H9 (cell line): Measurements from ENCODE around the gene GALNT2. TPM values are rescaled to one million over a fixed set of nuclear protein-coding genes. Genes with fewer than 3 reads are reported as not detected.

Source experiments
- DNase-seq: peaks from one replicate; pipeline ENCODE4 v3.0.0-alpha.2; 2017
- H2AFZ ChIP-seq: one replicate; pipeline ENCODE4 v1.6.1; 2013; ENCODE audit warnings: mild to moderate bottlenecking, low read length, control low read depth, moderate library complexity
- H2AK5ac ChIP-seq: 2 replicates; pipeline ENCODE4 v1.6.1; 2013; ENCODE audit warnings: low read length, control low read depth, mixed read lengths; ENCODE audit not compliant: insufficient read length
- H2BK120ac ChIP-seq: one replicate; pipeline ENCODE4 v1.6.1; 2013; ENCODE audit warnings: low read depth, mild to moderate bottlenecking, low read length, control low read depth, inconsistent platforms; ENCODE audit not compliant: poor library complexity, severe bottlenecking
- H2BK12ac ChIP-seq: 2 replicates; pipeline ENCODE4 v1.6.1; 2013; ENCODE audit warnings: low read length, control low read depth, mixed read lengths, low read depth; ENCODE audit not compliant: insufficient read length
- H2BK15ac ChIP-seq: 2 replicates; pipeline ENCODE4 v1.6.1; 2013; ENCODE audit warnings: low read depth, low read length, control low read depth
- H2BK20ac ChIP-seq: one replicate; pipeline ENCODE4 v1.6.1; 2013; ENCODE audit warnings: low read depth, mild to moderate bottlenecking, low read length, control low read depth, inconsistent platforms; ENCODE audit not compliant: poor library complexity, severe bottlenecking
- H2BK5ac ChIP-seq: 2 replicates; pipeline ENCODE4 v1.6.1; 2013; ENCODE audit warnings: low read length, control low read depth, mixed read lengths; ENCODE audit not compliant: insufficient read length
- H3K14ac ChIP-seq: 2 replicates; pipeline ENCODE4 v1.6.1; 2013; ENCODE audit warnings: low read length, control low read depth; ENCODE audit not compliant: insufficient read depth
- H3K18ac ChIP-seq: 2 replicates; pipeline ENCODE4 v1.6.1; 2013; ENCODE audit warnings: low read depth, mild to moderate bottlenecking, mixed read lengths, low read length, control low read depth; ENCODE audit not compliant: insufficient read length
- H3K23ac ChIP-seq: 2 replicates; pipeline ENCODE4 v1.6.1; 2013; ENCODE audit warnings: low read length, control low read depth, mixed read lengths, low read depth; ENCODE audit not compliant: insufficient read length
- H3K23me2 ChIP-seq: 2 replicates; pipeline ENCODE4 v1.6.1; 2013; ENCODE audit warnings: low read depth, mild to moderate bottlenecking, mixed read lengths, low read length, control low read depth; ENCODE audit not compliant: insufficient read length, poor library complexity, severe bottlenecking
- H3K27ac ChIP-seq: 2 replicates; pipeline ENCODE4 v1.5.1; 2013; ENCODE audit warnings: low read length, control low read depth, mixed read lengths, low read depth; ENCODE audit not compliant: insufficient read length
- H3K27me3 ChIP-seq: 2 replicates; pipeline ENCODE4 v1.6.1; 2013; ENCODE audit warnings: low read length, control low read depth, inconsistent platforms; ENCODE audit not compliant: insufficient read depth
- H3K4ac ChIP-seq: 2 replicates; pipeline ENCODE4 v1.6.1; 2013; ENCODE audit warnings: low read depth, mild to moderate bottlenecking, control low read depth, inconsistent platforms, low read length, moderate library complexity
- H3K4me1 ChIP-seq: 2 replicates; pipeline ENCODE4 v1.6.1; 2013; ENCODE audit warnings: low read length, control low read depth, inconsistent platforms; ENCODE audit not compliant: insufficient read depth
- H3K4me2 ChIP-seq: 2 replicates; pipeline ENCODE4 v1.6.1; 2013; ENCODE audit warnings: low read length, control low read depth, mixed read lengths; ENCODE audit not compliant: insufficient read length, insufficient read depth
- H3K56ac ChIP-seq: 2 replicates; pipeline ENCODE4 v1.6.1; 2013; ENCODE audit warnings: low read depth, mild to moderate bottlenecking, mixed read lengths, low read length, control low read depth; ENCODE audit not compliant: insufficient read length
- H3K79me1 ChIP-seq: 2 replicates; pipeline ENCODE4 v1.6.1; 2013; ENCODE audit warnings: low read depth, mild to moderate bottlenecking, moderate library complexity, low read length, control low read depth, inconsistent platforms; ENCODE audit not compliant: insufficient read depth, poor library complexity, severe bottlenecking
- H3K79me2 ChIP-seq: 2 replicates; pipeline ENCODE4 v1.6.1; 2013; ENCODE audit warnings: low read length, control low read depth, inconsistent platforms; ENCODE audit not compliant: insufficient read depth
- H3K9ac ChIP-seq: 2 replicates; pipeline ENCODE4 v1.6.1; 2013; ENCODE audit warnings: low read length, control low read depth, mixed read lengths; ENCODE audit not compliant: insufficient read length; ENCODE audit errors: extremely low read depth
- H3K9me3 ChIP-seq: one replicate; pipeline ENCODE4 v1.6.1; 2013; ENCODE audit warnings: low read depth, low read length, inconsistent platforms; ENCODE audit not compliant: control insufficient read depth
- H3T11ph ChIP-seq: one replicate; pipeline ENCODE4 v1.6.1; 2013; ENCODE audit warnings: mild to moderate bottlenecking, low read length, control low read depth, inconsistent platforms
- H4K20me1 ChIP-seq: one replicate; pipeline ENCODE4 v1.6.1; 2013; ENCODE audit not compliant: control insufficient read depth, insufficient read length, insufficient read depth
- H4K5ac ChIP-seq: 2 replicates; pipeline ENCODE4 v1.6.1; 2013; ENCODE audit warnings: low read depth, mild to moderate bottlenecking, mixed read lengths, low read length, control low read depth; ENCODE audit not compliant: insufficient read length
- H4K8ac ChIP-seq: replicated peaks from 2 replicates; pipeline ENCODE4 v1.6.1; 2013; ENCODE audit warnings: low read length, control low read depth, mixed read lengths, low read depth; ENCODE audit not compliant: insufficient read length
- H4K91ac ChIP-seq: 2 replicates; pipeline ENCODE4 v1.6.1; 2013; ENCODE audit warnings: low read depth, mild to moderate bottlenecking, moderate library complexity, mixed read lengths, low read length, control low read depth; ENCODE audit not compliant: insufficient read length
- H3K27ac Mint-ChIP-seq, 3 experiments: 2 replicates in 2 of 3; 3 replicates in 1 of 3; pipeline ENCODE4 v1.8.0; 2020 to 2021; ENCODE audit warnings: mixed read lengths in 3 of 3, mild to moderate bottlenecking in 1 of 3, moderate library complexity in 1 of 3
- H3K27me3 Mint-ChIP-seq: 2 replicates; pipeline ENCODE4 v1.8.0; 2021; ENCODE audit warnings: low read depth, mild to moderate bottlenecking, moderate library complexity, mixed read lengths
- H3K36me3 Mint-ChIP-seq, 3 experiments: 2 replicates in 2 of 3; 3 replicates in 1 of 3; pipeline ENCODE4 v1.8.0; 2020 to 2021; ENCODE audit warnings: low read depth in 3 of 3, mixed read lengths in 3 of 3; ENCODE audit not compliant: insufficient read depth in 1 of 3
- H3K4me1 Mint-ChIP-seq, 2 experiments: 2 replicates each; pipeline ENCODE4 v1.8.0; 2020; ENCODE audit warnings: mixed read lengths in 2 of 2
- H3K4me3 Mint-ChIP-seq, 2 experiments: 2 replicates in 1 of 2; 3 replicates in 1 of 2; pipeline ENCODE4 v1.8.0; 2020 to 2021; ENCODE audit warnings: mild to moderate bottlenecking in 2 of 2, mixed read lengths in 2 of 2, moderate library complexity in 1 of 2
- H3K9me3 Mint-ChIP-seq, 2 experiments: 2 replicates in 1 of 2; 3 replicates in 1 of 2; pipeline ENCODE4 v1.8.0; 2020; ENCODE audit warnings: mild to moderate bottlenecking in 2 of 2, mixed read lengths in 2 of 2, moderate library complexity in 1 of 2
- WGBS: extraction: QIAGEN DNeasy Blood & Tissue Kit; methylation state at CpG from one replicate; pipeline ENCODE4 v1.1.7; 2013; ENCODE audit warnings: missing lambda C conversion rate, low lambda C conversion rate, mixed read lengths; ENCODE audit not compliant: insufficient read length; ENCODE audit errors: extremely low coverage; 5-methylcytosine and 5-hydroxymethylcytosine counted together
- total RNA-seq: library from RNA; stranded (reverse); gene quantifications from 2 replicates; pipeline ENCODE4 v1.2.1, GENCODE V29; 2021
- TF ChIP-seq, protein P1 (sequence below): fragments of 200-600 bp; sonication (generic); conservative IDR thresholded peaks from 3 replicates; pipeline ENCODE4 v1.8.0; 2021; ENCODE audit warnings: antibody characterized with exemption, mild to moderate bottlenecking

The GALNT2 gene
- total RNA-seq, 1 experiment from 2014 or later = 57.6 TPM

DNA sequence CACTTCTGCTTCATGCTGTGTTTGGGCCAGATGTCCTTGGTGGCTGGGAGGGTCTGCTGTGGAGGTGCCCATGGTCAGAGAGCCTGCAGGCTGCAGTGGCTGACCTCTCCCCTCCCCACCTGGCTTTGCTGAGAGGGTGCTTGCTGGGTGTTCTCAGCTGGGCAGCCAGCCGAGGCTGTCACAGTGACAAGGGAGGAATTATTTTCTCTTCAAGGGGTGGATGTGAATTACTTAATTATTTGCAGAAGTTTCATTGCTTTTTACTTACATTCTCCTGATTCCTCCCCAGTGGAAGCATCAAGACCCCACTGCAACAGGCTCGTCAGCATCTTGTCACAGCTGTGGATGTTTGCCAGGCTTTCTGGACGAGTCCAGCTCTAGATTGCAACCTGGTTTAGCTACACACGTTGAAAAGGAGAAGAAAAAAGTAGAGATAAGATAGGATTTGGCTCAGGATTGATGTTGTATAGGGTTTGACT lies 70.3 kb downstream of the GALNT2 start:
- Histone ChIP-seq H3K79me2 (peaks cover 9% of the 10 kb centered on the region; the same call in 1 of the 2 replicates), H2AK5ac (no peak overlapping the region), H2BK15ac (no peak overlapping the region), H3K14ac (peak overlapping the region; percentile 78), H4K91ac (no peak overlapping the region), H3K23ac (no peak overlapping the region), H4K20me1 (no peaks in the 10 kb centered on the region), H3T11ph (no peak overlapping the region), H3K9ac (no peak overlapping the region), H3K4ac (no peak overlapping the region; the same call in 1 of the 2 replicates), H2BK20ac (no peak overlapping the region), H3K27me3 (no peaks in the 10 kb centered on the region), H3K79me1 (peaks cover 3% of the 10 kb centered on the region), H3K9me3 (no peaks in the 10 kb centered on the region), H3K18ac (peak overlapping the region; percentile 15), H3K27ac (no peak overlapping the region), H4K8ac (no peak overlapping the region), H4K5ac (no peak overlapping the region), H2BK12ac (no peak overlapping the region), H3K23me2 (no peaks in the 10 kb centered on the region), H3K4me2 (no peak overlapping the region), H3K56ac (no peak overlapping the region), H2BK120ac (no peak overlapping the region), H2BK5ac (no peak overlapping the region), H2AFZ (no peak overlapping the region), H3K4me1 (no peaks in the 10 kb centered on the region; the same call in 1 of the 2 replicates)
- Mint-ChIP-seq H3K27ac (peak overlapping the region in 2 of 3 experiments; percentile 60 to 68; a peak in 3 of 7 replicates), H3K27me3 (peaks cover 1% of the 10 kb centered on the region; the same call in 1 of the 2 replicates), H3K4me3 (no peak overlapping the region), H3K36me3 (no peaks in the 10 kb centered on the region; a peak in 2 of 7 replicates), H3K9me3 (no peaks in the 10 kb centered on the region), H3K4me1 (peaks cover 36 to 49% of the 10 kb centered on the region in 2 experiments)
- TF ChIP-seq, protein P1, sequence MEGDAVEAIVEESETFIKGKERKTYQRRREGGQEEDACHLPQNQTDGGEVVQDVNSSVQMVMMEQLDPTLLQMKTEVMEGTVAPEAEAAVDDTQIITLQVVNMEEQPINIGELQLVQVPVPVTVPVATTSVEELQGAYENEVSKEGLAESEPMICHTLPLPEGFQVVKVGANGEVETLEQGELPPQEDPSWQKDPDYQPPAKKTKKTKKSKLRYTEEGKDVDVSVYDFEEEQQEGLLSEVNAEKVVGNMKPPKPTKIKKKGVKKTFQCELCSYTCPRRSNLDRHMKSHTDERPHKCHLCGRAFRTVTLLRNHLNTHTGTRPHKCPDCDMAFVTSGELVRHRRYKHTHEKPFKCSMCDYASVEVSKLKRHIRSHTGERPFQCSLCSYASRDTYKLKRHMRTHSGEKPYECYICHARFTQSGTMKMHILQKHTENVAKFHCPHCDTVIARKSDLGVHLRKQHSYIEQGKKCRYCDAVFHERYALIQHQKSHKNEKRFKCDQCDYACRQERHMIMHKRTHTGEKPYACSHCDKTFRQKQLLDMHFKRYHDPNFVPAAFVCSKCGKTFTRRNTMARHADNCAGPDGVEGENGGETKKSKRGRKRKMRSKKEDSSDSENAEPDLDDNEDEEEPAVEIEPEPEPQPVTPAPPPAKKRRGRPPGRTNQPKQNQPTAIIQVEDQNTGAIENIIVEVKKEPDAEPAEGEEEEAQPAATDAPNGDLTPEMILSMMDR = no peak
- no CpG with 5 or more reads among the region's 4 CpGs for WGBS
- DNase-seq = no peak
